ENCODE results near the gene ANAPC4. TPM values are rescaled to one million over a fixed set of nuclear protein-coding genes. Genes with fewer than 3 reads are reported as not detected.
A peak's percentile ranks its signal among the peaks of the same experiment; 100 is the strongest.

Gene ANAPC4
- total RNA-seq, 1 donor from 2014 or later, result 29.1 TPM

GRCh38 chr4:25437926-25438325 lies 60.9 kb downstream of the ANAPC4 start:
- Mint-ChIP-seq H3K4me1 (ENCODE audit: unreplicated experiment) (peaks cover 6% of the 10 kb centered on the region), H3K4me3 (no peak overlapping the region), H3K9me3 (no peaks in the 10 kb centered on the region), H3K36me3 (no peaks in the 10 kb centered on the region), H3K27ac (no peak overlapping the region), H3K27me3 (no peaks in the 10 kb centered on the region)
- no peak for DNase-seq (ENCODE audit: extremely low spot score, unreplicated experiment)
- TF ChIP-seq CTCF (conservative IDR thresholded peaks at IDR 0.05), result no peak

GRCh38 chr4:25439918-25440477 lies 62.9 kb downstream of the ANAPC4 start:
- Mint-ChIP-seq H3K27ac (no peak overlapping the region), H3K4me1 (ENCODE audit: unreplicated experiment) (peaks cover 6% of the 10 kb centered on the region), H3K4me3 (no peak overlapping the region), H3K36me3 (no peaks in the 10 kb centered on the region), H3K27me3 (no peaks in the 10 kb centered on the region), H3K9me3 (no peaks in the 10 kb centered on the region)
- TF ChIP-seq CTCF (conservative IDR thresholded peaks at IDR 0.05), result peak; percentile 93
- DNase-seq (ENCODE audit: extremely low spot score, unreplicated experiment), result no peak

DNA sequence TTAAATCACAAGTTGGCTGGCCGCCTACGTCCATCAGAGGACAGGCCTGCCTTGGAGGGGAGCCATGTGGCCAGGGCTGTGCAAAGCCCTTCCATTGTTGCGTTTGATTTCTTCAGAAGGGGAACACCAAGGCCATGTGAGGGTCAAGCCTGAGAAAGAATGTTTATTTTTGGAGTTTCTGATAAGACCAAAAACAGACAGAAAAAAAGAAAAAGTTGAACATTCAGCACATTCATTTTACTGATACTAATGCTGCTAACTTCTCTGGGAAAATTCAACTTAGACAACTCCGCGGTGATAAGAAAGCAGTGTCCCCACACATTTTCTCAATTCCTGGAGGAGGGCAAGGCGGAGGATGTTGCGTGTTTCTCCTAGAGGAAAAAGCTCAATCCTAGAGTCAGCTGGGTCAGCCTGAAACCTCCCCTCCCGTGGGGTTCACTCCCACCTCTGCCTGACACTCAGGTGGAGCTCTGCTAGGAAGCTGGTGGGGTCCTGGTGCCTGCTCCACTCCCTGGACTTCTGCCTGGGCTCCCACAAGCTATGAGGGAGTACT lies 63.5 kb downstream of the ANAPC4 start:
- Mint-ChIP-seq H3K9me3 (no peaks in the 10 kb centered on the region), H3K36me3 (no peaks in the 10 kb centered on the region), H3K4me1 (ENCODE audit: unreplicated experiment) (peaks cover 6% of the 10 kb centered on the region), H3K27me3 (no peaks in the 10 kb centered on the region), H3K27ac (no peak overlapping the region), H3K4me3 (no peak overlapping the region)
- no peak for DNase-seq (ENCODE audit: extremely low spot score, unreplicated experiment)
- no peak for TF ChIP-seq CTCF (conservative IDR thresholded peaks at IDR 0.05)

DNA sequence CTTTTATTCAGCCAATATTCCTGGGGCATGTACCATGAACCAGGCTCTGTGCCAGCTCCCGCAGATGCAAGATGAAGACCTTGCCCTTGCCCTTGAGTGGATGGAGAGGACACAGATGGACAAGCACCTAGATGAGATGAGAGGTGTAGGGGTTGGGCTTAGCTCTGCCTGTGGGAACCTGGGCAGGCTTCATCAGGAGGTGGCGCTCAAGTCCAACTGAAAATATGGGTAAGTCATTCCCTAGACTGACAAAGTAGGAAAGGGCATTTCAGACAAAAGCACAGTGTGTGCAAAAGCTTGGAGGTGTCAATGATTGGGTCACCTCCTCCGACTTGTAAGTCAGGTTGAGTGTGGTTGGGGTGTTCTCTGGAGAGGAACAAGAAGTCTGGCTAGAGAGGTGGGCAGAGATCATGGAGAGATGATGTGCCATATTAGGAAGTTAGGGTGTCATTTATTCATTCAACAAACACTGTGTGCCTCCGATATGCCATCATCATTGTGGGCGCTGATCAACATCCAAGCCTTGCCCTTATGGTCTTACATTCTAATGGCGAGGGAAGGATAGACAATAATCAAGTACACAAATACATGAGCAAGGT lies 64.6 kb downstream of the ANAPC4 start:
- H3K36me3 Mint-ChIP-seq, result no peaks in the 10 kb centered on the region
- peak; percentile 79 for TF ChIP-seq CTCF (conservative IDR thresholded peaks at IDR 0.05)
- no peak overlapping the region for H3K4me3 Mint-ChIP-seq

GRCh38 chr4:25442863-25443307 lies 65.8 kb downstream of the ANAPC4 start:
- H3K27ac Mint-ChIP-seq, result no peak overlapping the region

More for the DNA sequence above, 64.6 kb downstream of the ANAPC4 start:
- H3K27ac Mint-ChIP-seq, result peak overlapping the region; percentile 35
- no peaks in the 10 kb centered on the region for H3K9me3 Mint-ChIP-seq
- no peaks in the 10 kb centered on the region for H3K27me3 Mint-ChIP-seq
- no peak for DNase-seq (ENCODE audit: extremely low spot score, unreplicated experiment)
- H3K4me1 Mint-ChIP-seq (ENCODE audit: unreplicated experiment), result peaks cover 8% of the 10 kb centered on the region

More at GRCh38 chr4:25442863-25443307, 65.8 kb downstream of the ANAPC4 start:
- no peak overlapping the region for H3K4me3 Mint-ChIP-seq
- TF ChIP-seq CTCF (conservative IDR thresholded peaks at IDR 0.05), result no peak
- no peak for DNase-seq (ENCODE audit: extremely low spot score, unreplicated experiment)
- no peaks in the 10 kb centered on the region for H3K36me3 Mint-ChIP-seq
- no peaks in the 10 kb centered on the region for H3K9me3 Mint-ChIP-seq
- peaks cover 10% of the 10 kb centered on the region for H3K4me1 Mint-ChIP-seq (ENCODE audit: unreplicated experiment)
- H3K27me3 Mint-ChIP-seq, result no peaks in the 10 kb centered on the region
